WTC11 (cell line): ENCODE measurements around the gene GXYLT2. TPM values are rescaled to one million over a fixed set of nuclear protein-coding genes. Genes with fewer than 3 reads are reported as not detected.

Experiments
- ATAC-seq: fragments of 200-7000 bp; cut with Tn5 transposase; 2 replicates; pipeline ENCODE4 v1.10.0; 2021; ENCODE audit warnings: mild to moderate bottlenecking, moderate library complexity
- CTCF ChIA-PET: fragments of 300-600 bp; sonication (Branson Sonifier 250); formaldehyde crosslinking; loops from one replicate; lab custom pipeline; 2021; ENCODE audit warnings: antibody characterized with exemption; lab: Charles Lee
- POLR2A ChIA-PET: fragments of 350-600 bp; sonication (Branson Sonifier 250); formaldehyde crosslinking; loops from one replicate; lab custom pipeline; 2021; ENCODE audit warnings: antibody characterized with exemption; lab: Charles Lee
- DNase-seq: peaks from one replicate; pipeline ENCODE4 v3.0.0; 2021; ENCODE audit warnings: low spot score
- H3K27ac Mint-ChIP-seq: 2 replicates; pipeline ENCODE4 v1.8.0; 2021; ENCODE audit warnings: mixed read lengths
- H3K27me3 Mint-ChIP-seq: 2 replicates; pipeline ENCODE4 v1.8.0; 2021; ENCODE audit warnings: low read depth, mild to moderate bottlenecking, moderate library complexity, mixed read lengths
- H3K36me3 Mint-ChIP-seq: 2 replicates; pipeline ENCODE4 v1.8.0; 2021; ENCODE audit warnings: mixed read lengths
- H3K4me1 Mint-ChIP-seq: 2 replicates; pipeline ENCODE4 v1.8.0; 2022; ENCODE audit warnings: mixed read lengths
- H3K4me3 Mint-ChIP-seq: 2 replicates; pipeline ENCODE4 v1.8.0; 2021; ENCODE audit warnings: mild to moderate bottlenecking, moderate library complexity, mixed read lengths
- H3K9me3 Mint-ChIP-seq: 2 replicates; pipeline ENCODE4 v1.8.0; 2021; ENCODE audit warnings: mixed read lengths
- ATF1 ChIP-seq: sonication (generic); formaldehyde crosslinking; IDR thresholded peaks from 2 replicates; pipeline ENCODE4 v1.8.1; 2023; ENCODE audit warnings: mild to moderate bottlenecking, moderate library complexity, missing genetic modification reagents
- CREB1 ChIP-seq: sonication (generic); formaldehyde crosslinking; IDR thresholded peaks from 2 replicates; pipeline ENCODE4 v1.8.0; 2023; ENCODE audit warnings: mild to moderate bottlenecking, missing genetic modification reagents
- ELF4 ChIP-seq: sonication (generic); formaldehyde crosslinking; IDR thresholded peaks from 2 replicates; pipeline ENCODE4 v1.8.1; 2022; ENCODE audit warnings: low read depth, mild to moderate bottlenecking, moderate library complexity, missing genetic modification reagents
- ETV6 ChIP-seq: sonication (generic); formaldehyde crosslinking; IDR thresholded peaks from 2 replicates; pipeline ENCODE4 v1.8.1; 2022; ENCODE audit warnings: mild to moderate bottlenecking, missing genetic modification reagents
- FOXK1 ChIP-seq: sonication (generic); formaldehyde crosslinking; IDR thresholded peaks from 2 replicates; pipeline ENCODE4 v1.8.0; 2022; ENCODE audit warnings: mild to moderate bottlenecking, moderate library complexity, missing genetic modification reagents
- HMGXB4 ChIP-seq: sonication (generic); formaldehyde crosslinking; IDR thresholded peaks from 2 replicates; pipeline ENCODE4 v1.8.1; 2023; ENCODE audit warnings: mild to moderate bottlenecking, moderate library complexity, missing genetic modification reagents
- IRF1 ChIP-seq: sonication (generic); formaldehyde crosslinking; IDR thresholded peaks from 2 replicates; pipeline ENCODE4 v1.8.0; 2023; ENCODE audit warnings: missing genetic modification reagents
- NFATC4 ChIP-seq: fragments of 250-450 bp; sonication (Bioruptor Pico); IDR thresholded peaks from 2 replicates; pipeline ENCODE4 v1.9.0; 2021; ENCODE audit warnings: mild to moderate bottlenecking
- NR1H2 ChIP-seq: sonication (generic); formaldehyde crosslinking; IDR thresholded peaks from 2 replicates; pipeline ENCODE4 v1.9.0; 2021; ENCODE audit warnings: mild to moderate bottlenecking, moderate library complexity, missing genetic modification reagents
- RORB ChIP-seq: fragments of 250-450 bp; sonication (Bioruptor Pico); IDR thresholded peaks from 2 replicates; pipeline ENCODE4 v1.9.0; 2021; ENCODE audit warnings: mild to moderate bottlenecking
- SMAD4 ChIP-seq: sonication (generic); formaldehyde crosslinking; IDR thresholded peaks from 2 replicates; pipeline ENCODE4 v1.8.0; 2022; ENCODE audit warnings: mild to moderate bottlenecking, missing genetic modification reagents
- TP53 ChIP-seq: sonication (generic); formaldehyde crosslinking; IDR thresholded peaks from 2 replicates; pipeline ENCODE4 v1.8.1; 2023; ENCODE audit warnings: mild to moderate bottlenecking, missing genetic modification reagents
- ZBTB21 ChIP-seq: sonication (generic); formaldehyde crosslinking; IDR thresholded peaks from 2 replicates; pipeline ENCODE4 v1.8.1; 2023; ENCODE audit warnings: mild to moderate bottlenecking, missing genetic modification reagents, borderline replicate concordance
- ZMAT4 ChIP-seq: fragments of 250-450 bp; sonication (Bioruptor Pico); IDR thresholded peaks from 2 replicates; pipeline ENCODE4 v1.9.0; 2021; ENCODE audit warnings: mild to moderate bottlenecking
- ZNF121 ChIP-seq: sonication (generic); formaldehyde crosslinking; IDR thresholded peaks from 2 replicates; pipeline ENCODE4 v1.8.0; 2023; ENCODE audit warnings: missing genetic modification reagents
- ZNF263 ChIP-seq: sonication (generic); formaldehyde crosslinking; IDR thresholded peaks from 2 replicates; pipeline ENCODE4 v1.8.1; 2022; ENCODE audit warnings: low read depth, mild to moderate bottlenecking, moderate library complexity, missing genetic modification reagents
- ZNF281 ChIP-seq: sonication (generic); formaldehyde crosslinking; IDR thresholded peaks from 2 replicates; pipeline ENCODE4 v1.8.0; 2023; ENCODE audit warnings: mild to moderate bottlenecking, missing genetic modification reagents
- ZNF423 ChIP-seq: fragments of 250-450 bp; sonication (Bioruptor Pico); IDR thresholded peaks from 2 replicates; pipeline ENCODE4 v2.1.2; 2022; ENCODE audit warnings: mild to moderate bottlenecking, moderate library complexity
- total RNA-seq: library from RNA; stranded (reverse); gene quantifications from 3 replicates; pipeline ENCODE4 v1.2.3, GENCODE V29; 2021
- TF ChIP-seq, protein P1 (sequence below): sonication (generic); formaldehyde crosslinking; IDR thresholded peaks from 2 replicates; pipeline ENCODE4 v1.8.0; 2022; ENCODE audit warnings: mild to moderate bottlenecking, missing genetic modification reagents
- TF ChIP-seq, protein P2 (sequence below): sonication (generic); formaldehyde crosslinking; conservative IDR thresholded peaks from 2 replicates; pipeline ENCODE4 v1.8.1; 2023; ENCODE audit warnings: mild to moderate bottlenecking, low read depth, missing genetic modification reagents, moderate library complexity
- TF ChIP-seq, protein P3 (sequence below): fragments of 200-600 bp; IDR thresholded peaks from 2 replicates; pipeline ENCODE4 v1.8.0; 2022; ENCODE audit warnings: antibody characterized with exemption

The GXYLT2 gene
- total RNA-seq, 1 experiment from 2014 or later, result 6.5 TPM

GRCh38 chr3:72892081-72892775 lies 4.4 kb downstream of the GXYLT2 start:
- Mint-ChIP-seq H3K36me3 (no peaks in the 10 kb centered on the region), H3K27me3 (peaks cover 52% of the 10 kb centered on the region), H3K9me3 (no peaks in the 10 kb centered on the region), H3K27ac (no peak overlapping the region), H3K4me1 (peaks cover 28% of the 10 kb centered on the region), H3K4me3 (no peak overlapping the region)
- POLR2A ChIA-PET, result no interaction called here
- CTCF ChIA-PET, result interaction anchor here (0.6 to 2.0 kb wide), 26 partner anchors 9 to 1162 kb away, joined by 3 to 22 read pairs (median 4); partner anchors contain the start of gene SHQ1
- TF ChIP-seq RORB (CRISPR knock-in tag) (no peak), ZNF423 (no peak), ATF1 (CRISPR knock-in tag) (no peak), ZBTB21 (CRISPR knock-in tag) (no peak), ELF4 (no peak), SMAD4 (CRISPR knock-in tag) (no peak), ZMAT4 (CRISPR knock-in tag) (no peak), NR1H2 (no peak), ZNF121 (no peak), FOXK1 (no peak), CREB1 (no peak), NFATC4 (CRISPR knock-in tag) (no peak), IRF1 (CRISPR knock-in tag) (no peak)
- TF ChIP-seq, protein P1, sequence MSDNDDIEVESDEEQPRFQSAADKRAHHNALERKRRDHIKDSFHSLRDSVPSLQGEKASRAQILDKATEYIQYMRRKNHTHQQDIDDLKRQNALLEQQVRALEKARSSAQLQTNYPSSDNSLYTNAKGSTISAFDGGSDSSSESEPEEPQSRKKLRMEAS (CRISPR knock-in tag), result no peak
- TF ChIP-seq, protein P2, sequence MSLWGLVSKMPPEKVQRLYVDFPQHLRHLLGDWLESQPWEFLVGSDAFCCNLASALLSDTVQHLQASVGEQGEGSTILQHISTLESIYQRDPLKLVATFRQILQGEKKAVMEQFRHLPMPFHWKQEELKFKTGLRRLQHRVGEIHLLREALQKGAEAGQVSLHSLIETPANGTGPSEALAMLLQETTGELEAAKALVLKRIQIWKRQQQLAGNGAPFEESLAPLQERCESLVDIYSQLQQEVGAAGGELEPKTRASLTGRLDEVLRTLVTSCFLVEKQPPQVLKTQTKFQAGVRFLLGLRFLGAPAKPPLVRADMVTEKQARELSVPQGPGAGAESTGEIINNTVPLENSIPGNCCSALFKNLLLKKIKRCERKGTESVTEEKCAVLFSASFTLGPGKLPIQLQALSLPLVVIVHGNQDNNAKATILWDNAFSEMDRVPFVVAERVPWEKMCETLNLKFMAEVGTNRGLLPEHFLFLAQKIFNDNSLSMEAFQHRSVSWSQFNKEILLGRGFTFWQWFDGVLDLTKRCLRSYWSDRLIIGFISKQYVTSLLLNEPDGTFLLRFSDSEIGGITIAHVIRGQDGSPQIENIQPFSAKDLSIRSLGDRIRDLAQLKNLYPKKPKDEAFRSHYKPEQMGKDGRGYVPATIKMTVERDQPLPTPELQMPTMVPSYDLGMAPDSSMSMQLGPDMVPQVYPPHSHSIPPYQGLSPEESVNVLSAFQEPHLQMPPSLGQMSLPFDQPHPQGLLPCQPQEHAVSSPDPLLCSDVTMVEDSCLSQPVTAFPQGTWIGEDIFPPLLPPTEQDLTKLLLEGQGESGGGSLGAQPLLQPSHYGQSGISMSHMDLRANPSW (CRISPR knock-in tag), result no peak
- ATAC-seq, result no peak
- no peak for DNase-seq

- CTCF ChIA-PET, result interaction anchor here (0.5 to 2.0 kb wide), 27 partner anchors 8 to 1163 kb away, joined by 3 to 22 read pairs (median 4); partner anchors contain the start of gene SHQ1
- POLR2A ChIA-PET, result no interaction called here
- no peak overlapping the region for H3K27ac Mint-ChIP-seq
- H3K9me3 Mint-ChIP-seq, result no peaks in the 10 kb centered on the region
- no peak overlapping the region for H3K4me3 Mint-ChIP-seq
- H3K4me1 Mint-ChIP-seq, result peaks cover 22% of the 10 kb centered on the region
- DNase-seq (peak; percentile 75), ATAC-seq (peak; percentile 66)
- H3K36me3 Mint-ChIP-seq, result no peaks in the 10 kb centered on the region
- TF ChIP-seq FOXK1, result no peak
- TF ChIP-seq, protein P3, sequence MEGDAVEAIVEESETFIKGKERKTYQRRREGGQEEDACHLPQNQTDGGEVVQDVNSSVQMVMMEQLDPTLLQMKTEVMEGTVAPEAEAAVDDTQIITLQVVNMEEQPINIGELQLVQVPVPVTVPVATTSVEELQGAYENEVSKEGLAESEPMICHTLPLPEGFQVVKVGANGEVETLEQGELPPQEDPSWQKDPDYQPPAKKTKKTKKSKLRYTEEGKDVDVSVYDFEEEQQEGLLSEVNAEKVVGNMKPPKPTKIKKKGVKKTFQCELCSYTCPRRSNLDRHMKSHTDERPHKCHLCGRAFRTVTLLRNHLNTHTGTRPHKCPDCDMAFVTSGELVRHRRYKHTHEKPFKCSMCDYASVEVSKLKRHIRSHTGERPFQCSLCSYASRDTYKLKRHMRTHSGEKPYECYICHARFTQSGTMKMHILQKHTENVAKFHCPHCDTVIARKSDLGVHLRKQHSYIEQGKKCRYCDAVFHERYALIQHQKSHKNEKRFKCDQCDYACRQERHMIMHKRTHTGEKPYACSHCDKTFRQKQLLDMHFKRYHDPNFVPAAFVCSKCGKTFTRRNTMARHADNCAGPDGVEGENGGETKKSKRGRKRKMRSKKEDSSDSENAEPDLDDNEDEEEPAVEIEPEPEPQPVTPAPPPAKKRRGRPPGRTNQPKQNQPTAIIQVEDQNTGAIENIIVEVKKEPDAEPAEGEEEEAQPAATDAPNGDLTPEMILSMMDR, result peak; percentile 70
- peaks cover 46% of the 10 kb centered on the region for H3K27me3 Mint-ChIP-seq
Measured at GRCh38 chr3:72892870-72893269, 5.0 kb downstream of the GXYLT2 start.

GRCh38 chr3:72894976-72895552 lies 7.2 kb downstream of the GXYLT2 start:
- POLR2A ChIA-PET, result no interaction called here
- CTCF ChIA-PET, result interaction anchor here (1.2 kb wide), 1 partner anchor 44 kb away, joined by 3 read pairs; no protein-coding TSS in a partner anchor
- TF ChIP-seq TP53, result no peak
- no peak for TF ChIP-seq ZNF263
- TF ChIP-seq CREB1, result no peak
- no peak for TF ChIP-seq FOXK1
- no peak for TF ChIP-seq HMGXB4
- TF ChIP-seq ZNF281, result no peak
- no peak for TF ChIP-seq ETV6 (CRISPR knock-in tag)

More at GRCh38 chr3:72894976-72895552, 7.2 kb downstream of the GXYLT2 start:
- H3K27ac Mint-ChIP-seq, result no peak overlapping the region
- no peaks in the 10 kb centered on the region for H3K36me3 Mint-ChIP-seq
- no peak overlapping the region for H3K4me3 Mint-ChIP-seq
- peaks cover 29% of the 10 kb centered on the region for H3K27me3 Mint-ChIP-seq
- DNase-seq, result no peak
- no peaks in the 10 kb centered on the region for H3K9me3 Mint-ChIP-seq
- peaks cover 11% of the 10 kb centered on the region for H3K4me1 Mint-ChIP-seq
- no peak for ATAC-seq
